Measurements from ENCODE around the gene SOCS4.

GRCh38 chr14:55052269-55052930 is 25.4 kb downstream of the SOCS4 start:
- TF ChIP-seq CTCF (IDR thresholded peaks at IDR 0.05; ENCODE audit: low read depth, low read length): no peak
- TF ChIP-seq MAX (IDR thresholded peaks at IDR 0.05; ENCODE audit: low read depth, low read length): no peak
- no peak for TF ChIP-seq MYC (IDR thresholded peaks at IDR 0.05; ENCODE audit: low read depth, low read length)
